SU-DHL-6 (cell line): ENCODE results near the gene PAIP2.

Source experiments
- CTCF ChIP-seq: fragments of 200-600 bp; sonication (generic); IDR thresholded peaks from one replicate; pipeline ENCODE4 v1.5.1; 2017; ENCODE audit warnings: antibody characterized with exemption, mild to moderate bottlenecking, low read length, moderate library complexity; ENCODE audit not compliant: insufficient read depth, poor library complexity, severe bottlenecking
- EZH2phosphoT487 ChIP-seq: fragments of 200-600 bp; sonication (generic), shearing (Covaris generic); conservative IDR thresholded peaks from 2 replicates; pipeline ENCODE4 v1.6.1; 2018; ENCODE audit warnings: mild to moderate bottlenecking, antibody characterized with exemption, low read length, moderate library complexity, mixed read lengths

GRCh38 chr5:139306628-139307379 is 34.9 kb upstream of the PAIP2 start:
- no peak for TF ChIP-seq CTCF
- TF ChIP-seq EZH2phosphoT487 = no peak
